Stomach (tissue), 9 donors: Measurements from ENCODE around the gene CLEC16A. TPM values are rescaled to one million over a fixed set of nuclear protein-coding genes. Genes with fewer than 3 reads are reported as not detected.

Source experiments
- DNase-seq, 2 donors: peaks; one replicate each; pipeline versions ENCODE4 v3.0.0 to v3.0.0-alpha.2; 2013 to 2019
- H3K27ac ChIP-seq, 5 donors: fragments of 200-600 bp in 4 of 5; sonication (generic) in 4 of 5; one replicate each; pipeline ENCODE4 v1.5.1; 2013 to 2019; ENCODE audit warnings: mild to moderate bottlenecking in 1 of 5, moderate library complexity in 1 of 5
- H3K27me3 ChIP-seq, 3 donors: fragments of 200-600 bp; sonication (generic); one replicate each; pipeline ENCODE4 v1.5.1; 2017 to 2019; ENCODE audit warnings: mixed run types in 1 of 3
- H3K36me3 ChIP-seq, 4 donors: fragments of 200-600 bp; sonication (generic); 1 replicate in 3 of 4; 2 replicates in 1 of 4; pipeline ENCODE4 v1.5.1; 2016 to 2019
- H3K4me1 ChIP-seq, 4 donors: fragments of 200-600 bp; sonication (generic); one replicate each; pipeline ENCODE4 v1.5.1; 2016 to 2019
- H3K4me3 ChIP-seq, 4 donors: fragments of 200-600 bp; sonication (generic) in 3 of 4; one replicate each; pipeline ENCODE4 v1.5.1; 2016 to 2019; ENCODE audit warnings: mild to moderate bottlenecking in 1 of 4
- H3K9me3 ChIP-seq, 4 donors: fragments of 200-600 bp; sonication (generic); one replicate each; pipeline ENCODE4 v1.5.1; 2016 to 2019
- CTCF ChIP-seq, 7 experiments: fragments of 450-650 bp in 4 of 7; fragments of 200-600 bp in 3 of 7; sonication (generic) in 3 of 7; IDR thresholded peaks; one replicate each; pipeline ENCODE4 v1.5.1; 2016 to 2019; ENCODE audit warnings: antibody characterized with exemption in 7 of 7, control low read depth in 2 of 7, mild to moderate bottlenecking in 1 of 7
- EP300 ChIP-seq: sonication (generic); formaldehyde crosslinking; IDR thresholded peaks from one replicate; pipeline ENCODE4 v1.6.1; 2017; ENCODE audit warnings: antibody characterized with exemption
- POLR2A ChIP-seq, 4 donors: fragments of 450-650 bp; IDR thresholded peaks; one replicate each; pipeline ENCODE4 v1.6.1; 2016; ENCODE audit warnings: antibody characterized with exemption in 4 of 4, control low read depth in 2 of 4, mild to moderate bottlenecking in 1 of 4, moderate library complexity in 1 of 4
- POLR2AphosphoS5 ChIP-seq, 3 donors: sonication (generic); formaldehyde crosslinking; IDR thresholded peaks; one replicate each; pipeline ENCODE4 v1.6.1; 2016; ENCODE audit warnings: antibody characterized with exemption in 3 of 3
- WGBS, 5 donors: extraction: QIAGEN DNeasy Blood & Tissue Kit in 3 of 5; methylation state at CpG; one replicate each; pipeline versions ENCODE4 v1.1.5 to v1.1.7; 2013 to 2018; 5-methylcytosine and 5-hydroxymethylcytosine counted together
- intact Hi-C: fragments of 100-400 bp; cut with DNase I; formaldehyde crosslinking; loops from one replicate; pipeline ENCODE4 v1.15.1; 2023; ENCODE audit warnings: low total_unique reads
- polyA plus RNA-seq, 3 donors: library from polyadenylated mRNA; stranded (reverse); fragments of 200-250 nt; gene quantifications; one replicate each; pipeline ENCODE4 v1.2.3, GENCODE V29; 2013
- total RNA-seq, 5 donors: library from RNA; depleted of rRNA; stranded (reverse); fragments of >200 nt; gene quantifications; one replicate each; pipeline versions ENCODE4 v1.1.0 to v1.2.3, GENCODE V29; 2014 to 2016
- donor health status: healthy with polysubstance abuse.
- donor health status: Bipolar disorder and iron deficiency.
- donor health status: healthy.

Gene CLEC16A
- total and polyA plus RNA-seq, 8 donors = 5.8 to 176 (median 21.8) TPM

GRCh38 chr16:10934325-10935107 is 9.8 kb upstream of the CLEC16A start:
- DNase-seq = no peak
- Histone ChIP-seq H3K9me3 (no peaks in the 10 kb centered on the region), H3K27me3 (no peaks in the 10 kb centered on the region), H3K4me3 (no peak overlapping the region), H3K36me3 (peaks cover 6 to 39% (median 27%) of the 10 kb centered on the region in 4 donors), H3K27ac (no peak overlapping the region), H3K4me1 (peaks cover 51 to 92% (median 68%) of the 10 kb centered on the region in 4 donors)
- TF ChIP-seq POLR2AphosphoS5 (IDR thresholded peaks at IDR 0.05) = no peak
- no peak for TF ChIP-seq POLR2A (IDR thresholded peaks at IDR 0.05)
- TF ChIP-seq EP300 = no peak
- no peak for TF ChIP-seq CTCF (IDR thresholded peaks at IDR 0.05)
- 88 to 97% (median 95%) methylated on average over 8 to 13 of the region's 13 CpGs for WGBS, 5 donors
- intact Hi-C loops = no loop called here

- DNase-seq = no peak
Observed at GRCh38 chr16:10935226-10935915, 9.0 kb upstream of the CLEC16A start.

GRCh38 chr16:10936272-10936984 is 7.9 kb upstream of the CLEC16A start:
- peaks cover 6 to 25% (median 14%) of the 10 kb centered on the region in 4 donors for H3K36me3 ChIP-seq
- peaks cover 63 to 92% (median 82%) of the 10 kb centered on the region in 4 donors for H3K4me1 ChIP-seq
- no peaks in the 10 kb centered on the region for H3K9me3 ChIP-seq
- DNase-seq = no peak
- TF ChIP-seq POLR2A (IDR thresholded peaks at IDR 0.05) (no peak), CTCF (IDR thresholded peaks at IDR 0.05) (no peak), POLR2AphosphoS5 (IDR thresholded peaks at IDR 0.05) (no peak)
- H3K4me3 ChIP-seq = no peak overlapping the region
- H3K27ac ChIP-seq = peak overlapping the region in 3 of 5 donors; percentile 38 to 75 (median 67)
- no peaks in the 10 kb centered on the region for H3K27me3 ChIP-seq
- intact Hi-C loops = no loop called here
- 56 to 63% (median 60%) methylated on average over 8 of the region's 8 CpGs for WGBS, 5 donors

More at GRCh38 chr16:10935226-10935915, 9.0 kb upstream of the CLEC16A start:
- intact Hi-C loops = no loop called here
- Histone ChIP-seq H3K9me3 (no peaks in the 10 kb centered on the region), H3K4me1 (peaks cover 53 to 92% (median 73%) of the 10 kb centered on the region in 4 donors), H3K27ac (no peak overlapping the region), H3K4me3 (no peak overlapping the region), H3K36me3 (peaks cover 6 to 35% (median 24%) of the 10 kb centered on the region in 4 donors), H3K27me3 (no peaks in the 10 kb centered on the region)
- 31 to 47% (median 37%) methylated on average over 7 of the region's 7 CpGs for WGBS, 5 donors
- TF ChIP-seq POLR2AphosphoS5 (IDR thresholded peaks at IDR 0.05) (no peak), CTCF (IDR thresholded peaks at IDR 0.05) (no peak), EP300 (no peak), POLR2A (IDR thresholded peaks at IDR 0.05) (no peak)
